Mesendoderm (in vitro differentiated cells): ENCODE data around the gene ALDH1L1.

Experiments
- DNase-seq: peaks from one replicate; pipeline ENCODE4 v3.0.0; 2013
- H2AK5ac ChIP-seq: 2 replicates; pipeline ENCODE4 v1.6.1; 2013; ENCODE audit warnings: low read length, inconsistent platforms
- H2BK120ac ChIP-seq: 2 replicates; pipeline ENCODE4 v1.6.1; 2013; ENCODE audit warnings: low read depth, mild to moderate bottlenecking, low read length, moderate library complexity, mixed read lengths
- H2BK15ac ChIP-seq: replicated peaks from 2 replicates; pipeline ENCODE4 v1.6.1; 2013; ENCODE audit warnings: low read depth, mild to moderate bottlenecking, moderate library complexity
- H2BK5ac ChIP-seq: 2 replicates; pipeline ENCODE4 v1.6.1; 2013; ENCODE audit warnings: low read length, inconsistent platforms
- H3K18ac ChIP-seq: 2 replicates; pipeline ENCODE4 v1.6.1; 2013; ENCODE audit warnings: mild to moderate bottlenecking, low read length, mixed read lengths
- H3K23ac ChIP-seq: one replicate; pipeline ENCODE4 v1.6.1; 2013; ENCODE audit warnings: low read length
- H3K27ac ChIP-seq: 2 replicates; pipeline ENCODE4 v1.5.1; 2013; ENCODE audit warnings: low read depth, mild to moderate bottlenecking, inconsistent platforms, low read length, moderate library complexity
- H3K27me3 ChIP-seq: 2 replicates; pipeline ENCODE4 v1.6.1; 2013; ENCODE audit warnings: low read length, control low read depth, mild to moderate bottlenecking, inconsistent platforms; ENCODE audit not compliant: insufficient read depth, poor library complexity
- H3K36me3 ChIP-seq: 2 replicates; pipeline ENCODE4 v1.6.1; 2013; ENCODE audit warnings: low read length, inconsistent platforms; ENCODE audit not compliant: control insufficient read depth, insufficient read depth
- H3K4ac ChIP-seq: one replicate; pipeline ENCODE4 v1.6.1; 2013; ENCODE audit warnings: low read depth, mild to moderate bottlenecking, low read length, moderate library complexity
- H3K4me1 ChIP-seq: 2 replicates; pipeline ENCODE4 v1.6.1; 2013; ENCODE audit warnings: low read depth, low read length, inconsistent platforms; ENCODE audit not compliant: control insufficient read depth
- H3K4me2 ChIP-seq: 2 replicates; pipeline ENCODE4 v1.6.1; 2013; ENCODE audit warnings: low read length
- H3K4me3 ChIP-seq: 2 replicates; pipeline ENCODE4 v1.5.1; 2013; ENCODE audit warnings: mild to moderate bottlenecking, low read length
- H3K56ac ChIP-seq: one replicate; pipeline ENCODE4 v1.6.1; 2013; ENCODE audit warnings: low read length
- H3K79me1 ChIP-seq: 2 replicates; pipeline ENCODE4 v1.6.1; 2013; ENCODE audit warnings: low read length, inconsistent platforms
- H3K79me2 ChIP-seq: 2 replicates; pipeline ENCODE4 v1.6.1; 2013; ENCODE audit warnings: mild to moderate bottlenecking, low read length; ENCODE audit not compliant: control insufficient read depth, insufficient read depth
- H3K9ac ChIP-seq: 2 replicates; pipeline ENCODE4 v1.6.1; 2013; ENCODE audit warnings: low read length, inconsistent platforms
- H4K5ac ChIP-seq: one replicate; pipeline ENCODE4 v1.6.1; 2013; ENCODE audit warnings: low read length
- H4K8ac ChIP-seq: one replicate; pipeline ENCODE4 v1.6.1; 2013; ENCODE audit warnings: low read depth, mild to moderate bottlenecking, control low read depth, low read length, moderate library complexity
- WGBS: extraction: QIAGEN DNeasy Blood & Tissue Kit; methylation state at CpG from one replicate; pipeline ENCODE4 v1.1.7; 2013; ENCODE audit warnings: low lambda C conversion rate, missing lambda C conversion rate; ENCODE audit not compliant: insufficient coverage; ENCODE audit errors: extremely low coverage; 5-methylcytosine and 5-hydroxymethylcytosine counted together

The ALDH1L1 gene

DNA sequence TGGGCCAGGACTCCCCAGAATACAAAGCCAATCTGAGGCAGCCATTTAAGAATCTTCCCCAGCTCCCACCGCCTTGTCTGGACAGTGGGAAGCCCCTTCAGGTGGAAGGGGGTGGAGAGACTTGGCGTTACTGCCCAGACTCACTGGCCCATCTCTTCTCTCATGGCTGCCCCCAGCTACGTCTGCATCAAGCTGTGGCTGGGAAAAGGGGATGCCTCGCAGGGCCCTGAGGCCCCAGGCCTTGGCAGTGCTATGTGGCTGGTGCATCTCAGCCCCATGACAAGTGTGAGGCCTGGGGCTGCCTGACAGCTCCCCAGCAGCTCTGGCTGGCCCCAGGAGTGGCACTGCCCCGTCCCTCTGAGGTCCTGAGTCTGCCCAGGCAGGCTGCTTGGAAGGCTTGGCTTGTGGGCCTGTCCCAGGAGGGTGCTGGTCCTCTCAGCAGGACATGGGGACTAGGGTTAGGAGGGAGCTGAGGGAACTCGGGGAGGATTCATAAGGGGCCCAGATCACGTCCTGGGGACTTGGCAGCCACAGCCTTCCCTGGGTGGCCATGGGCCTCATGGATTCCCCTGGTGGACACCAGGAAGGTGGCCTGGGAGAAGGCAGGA lies 76.3 kb downstream of the ALDH1L1 start:
- Histone ChIP-seq H3K4me1 (no peaks in the 10 kb centered on the region), H2BK120ac (no peak overlapping the region), H3K23ac (no peak overlapping the region), H2BK15ac (no peak overlapping the region), H3K79me1 (no peaks in the 10 kb centered on the region), H3K18ac (no peak overlapping the region), H3K4me2 (no peak overlapping the region), H3K79me2 (no peaks in the 10 kb centered on the region), H2BK5ac (no peak overlapping the region), H4K8ac (no peak overlapping the region), H4K5ac (no peak overlapping the region), H3K4ac (no peak overlapping the region), H3K56ac (no peak overlapping the region), H3K9ac (no peak overlapping the region), H3K36me3 (no peaks in the 10 kb centered on the region), H2AK5ac (no peak overlapping the region), H3K27ac (no peak overlapping the region), H3K27me3 (no peaks in the 10 kb centered on the region), H3K4me3 (no peak overlapping the region)
- DNase-seq, result no peak
- no CpG with 5 or more reads among the region's 7 CpGs for WGBS

DNA sequence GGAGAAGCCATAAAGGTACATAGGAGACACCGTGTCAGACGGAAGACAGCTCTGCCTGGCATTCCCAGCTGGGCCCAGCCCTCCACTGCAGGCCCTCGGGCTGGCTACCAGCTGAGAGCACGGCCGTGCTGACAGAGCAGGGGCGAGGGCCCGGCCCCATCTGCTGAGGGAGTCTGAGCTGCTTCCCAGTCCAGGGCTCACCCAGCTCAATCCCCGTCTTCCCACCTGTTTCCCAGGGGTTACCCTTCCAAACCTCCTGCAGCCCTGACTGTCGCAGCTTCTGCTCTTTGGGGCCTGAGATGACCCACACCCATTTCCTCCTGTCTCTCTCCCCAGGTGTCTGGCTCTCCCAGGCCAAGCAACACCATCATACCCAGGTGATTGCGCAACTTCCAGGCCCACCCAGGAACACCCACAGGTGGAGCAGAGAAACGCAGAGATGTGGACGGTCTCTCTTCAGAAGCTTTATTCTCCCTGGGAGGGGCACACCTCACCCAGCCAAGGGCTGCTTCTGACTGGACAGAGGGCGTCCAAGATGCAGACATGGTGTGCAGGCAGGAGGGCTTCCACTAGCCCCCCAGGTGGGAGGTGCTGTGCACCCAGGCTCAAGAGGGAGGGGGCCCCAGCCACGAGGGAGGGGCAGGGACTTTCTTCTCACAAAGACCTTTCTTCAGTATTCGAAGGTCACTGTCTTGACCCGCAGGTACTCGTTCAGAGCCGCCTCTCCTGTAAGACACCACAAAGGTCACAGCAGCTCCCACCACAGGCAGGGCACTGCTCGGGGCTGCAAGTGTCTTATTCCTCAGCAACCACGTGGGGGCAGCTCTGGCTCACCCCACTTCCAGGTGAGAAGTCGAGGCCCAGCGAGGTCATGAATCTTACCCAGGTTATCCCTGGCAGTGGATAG lies 77.0 kb downstream of the ALDH1L1 start:
- Histone ChIP-seq H3K36me3 (no peaks in the 10 kb centered on the region), H4K5ac (no peak overlapping the region), H3K4ac (no peak overlapping the region), H2AK5ac (no peak overlapping the region), H3K4me2 (no peak overlapping the region), H3K4me3 (no peak overlapping the region), H2BK120ac (no peak overlapping the region), H2BK15ac (no peak overlapping the region), H3K27ac (no peak overlapping the region), H3K4me1 (no peaks in the 10 kb centered on the region), H3K27me3 (no peaks in the 10 kb centered on the region), H3K18ac (no peak overlapping the region), H3K9ac (no peak overlapping the region), H4K8ac (no peak overlapping the region), H3K79me2 (no peaks in the 10 kb centered on the region), H3K23ac (no peak overlapping the region), H2BK5ac (no peak overlapping the region), H3K56ac (no peak overlapping the region), H3K79me1 (no peaks in the 10 kb centered on the region)
- DNase-seq, result peak; percentile 46
- WGBS, result no CpG with 5 or more reads among the region's 22 CpGs

DNA sequence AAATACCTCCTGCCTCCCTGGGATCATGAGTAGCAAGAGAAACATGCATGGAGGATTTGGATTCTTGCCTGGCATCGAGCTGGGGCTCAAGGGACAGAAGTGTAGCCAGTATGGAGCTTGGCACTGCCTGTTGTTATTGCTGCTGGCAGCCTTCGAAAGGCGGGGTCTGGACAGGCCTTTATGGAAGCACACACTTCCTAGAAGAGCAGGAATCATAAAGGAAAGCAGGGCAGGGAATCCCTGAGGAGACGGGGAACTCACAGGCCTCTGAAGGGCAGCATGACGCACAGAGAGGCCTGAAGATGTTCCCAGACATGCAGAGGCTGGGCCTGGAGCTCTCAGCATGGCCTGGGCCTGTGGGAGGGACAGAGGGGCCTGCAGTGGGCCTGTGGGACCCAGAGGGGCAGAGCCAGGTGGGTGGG lies 77.8 kb downstream of the ALDH1L1 start:
- Histone ChIP-seq H3K23ac (no peak overlapping the region), H2BK120ac (no peak overlapping the region), H3K4me3 (no peak overlapping the region), H4K8ac (no peak overlapping the region), H3K56ac (no peak overlapping the region), H2BK5ac (no peak overlapping the region), H2AK5ac (no peak overlapping the region), H3K27ac (no peak overlapping the region), H3K4ac (no peak overlapping the region), H3K4me2 (no peak overlapping the region), H2BK15ac (no peak overlapping the region), H3K18ac (no peak overlapping the region), H3K27me3 (no peaks in the 10 kb centered on the region), H3K79me2 (no peaks in the 10 kb centered on the region), H3K4me1 (no peaks in the 10 kb centered on the region), H3K9ac (no peak overlapping the region), H3K36me3 (no peaks in the 10 kb centered on the region), H3K79me1 (no peaks in the 10 kb centered on the region), H4K5ac (no peak overlapping the region)
- no peak for DNase-seq
- no CpG with 5 or more reads among the region's 5 CpGs for WGBS

DNA sequence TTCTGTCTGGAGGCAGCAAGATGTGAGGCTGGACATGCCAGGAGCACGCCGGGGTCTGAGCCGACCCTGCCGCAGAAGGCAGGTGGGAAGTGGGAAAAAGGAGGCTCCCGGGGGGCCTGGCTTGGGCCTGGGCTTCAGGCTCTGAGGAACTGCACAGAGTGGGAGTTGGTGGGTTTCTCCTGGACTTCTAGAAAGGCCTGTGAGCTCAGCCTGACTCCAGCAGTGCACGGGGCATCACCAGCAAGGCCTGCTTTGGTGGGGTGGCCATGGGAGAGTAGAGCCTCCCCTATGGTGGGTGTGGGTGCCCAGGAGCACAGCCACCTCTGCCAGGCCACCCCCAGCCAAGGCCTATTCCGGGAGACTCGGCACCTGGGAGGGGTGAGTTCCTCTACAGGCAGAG lies 78.4 kb downstream of the ALDH1L1 start:
- no peaks in the 10 kb centered on the region for H3K79me1 ChIP-seq
- H4K8ac ChIP-seq, result no peak overlapping the region
- no peak overlapping the region for H3K4me3 ChIP-seq
- no peak overlapping the region for H3K56ac ChIP-seq
- H4K5ac ChIP-seq, result no peak overlapping the region
- no peak overlapping the region for H3K4me2 ChIP-seq
- no peak overlapping the region for H3K27ac ChIP-seq
- H3K4ac ChIP-seq, result no peak overlapping the region
- H3K23ac ChIP-seq, result no peak overlapping the region
- no peak overlapping the region for H2AK5ac ChIP-seq
- DNase-seq, result no peak
- no CpG with 5 or more reads among the region's 8 CpGs for WGBS
- H3K27me3 ChIP-seq, result no peaks in the 10 kb centered on the region
- H3K9ac ChIP-seq, result no peak overlapping the region
- H3K36me3 ChIP-seq, result no peaks in the 10 kb centered on the region
- H2BK15ac ChIP-seq, result no peak overlapping the region
- no peaks in the 10 kb centered on the region for H3K79me2 ChIP-seq
- no peak overlapping the region for H2BK120ac ChIP-seq
- no peak overlapping the region for H2BK5ac ChIP-seq
- H3K18ac ChIP-seq, result no peak overlapping the region
- H3K4me1 ChIP-seq, result no peaks in the 10 kb centered on the region

DNA sequence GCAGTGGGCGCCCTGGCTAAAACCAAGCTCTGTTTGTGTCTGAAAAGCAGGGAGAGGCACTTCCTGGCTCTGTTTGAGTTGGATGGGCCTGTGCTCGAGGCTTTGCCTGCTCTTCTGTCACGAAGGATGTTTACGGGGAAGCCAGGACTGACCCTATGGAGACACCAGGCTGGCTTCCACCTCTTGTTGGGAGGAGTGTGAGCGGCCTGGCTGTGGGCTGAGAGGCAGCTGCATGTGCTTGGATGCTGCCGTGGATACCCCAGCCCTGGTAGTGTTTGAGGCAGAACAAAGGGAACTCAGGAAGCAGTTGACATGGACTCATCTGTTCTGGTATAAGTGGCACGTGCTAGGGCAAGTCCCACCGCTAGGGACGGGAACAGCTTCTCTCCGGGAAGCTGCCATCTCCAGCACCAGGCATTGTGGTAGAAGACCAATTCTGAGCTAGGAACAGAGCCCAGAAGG lies 78.8 kb downstream of the ALDH1L1 start:
- H3K4ac ChIP-seq, result no peak overlapping the region
- no peaks in the 10 kb centered on the region for H3K27me3 ChIP-seq
- no peak overlapping the region for H3K4me3 ChIP-seq
- H3K9ac ChIP-seq, result no peak overlapping the region
- no peak overlapping the region for H2BK5ac ChIP-seq
- no peak overlapping the region for H2BK15ac ChIP-seq
- no peak for DNase-seq
- no peaks in the 10 kb centered on the region for H3K4me1 ChIP-seq
- no peak overlapping the region for H3K23ac ChIP-seq
- no peak overlapping the region for H3K4me2 ChIP-seq
- H3K79me1 ChIP-seq, result no peaks in the 10 kb centered on the region
- H2BK120ac ChIP-seq, result no peak overlapping the region
- no peak overlapping the region for H3K56ac ChIP-seq
- no peaks in the 10 kb centered on the region for H3K79me2 ChIP-seq
- H2AK5ac ChIP-seq, result no peak overlapping the region
- no peak overlapping the region for H4K8ac ChIP-seq
- no peaks in the 10 kb centered on the region for H3K36me3 ChIP-seq
- H3K27ac ChIP-seq, result no peak overlapping the region
- no peak overlapping the region for H3K18ac ChIP-seq
- no peak overlapping the region for H4K5ac ChIP-seq
- whole genome bisulfite sequencing, result no CpG with 5 or more reads among the region's 10 CpGs
